Fibroblast of the aortic adventitia (primary cell): ENCODE results near the gene GBX2. TPM values are rescaled to one million over a fixed set of nuclear protein-coding genes. Genes with fewer than 3 reads are reported as not detected.

Experiments used
- DNase-seq: peaks from one replicate; pipeline ENCODE4 v3.0.0-alpha.2; 2010; ENCODE audit warnings: low read depth
- H3K4me3 ChIP-seq: 2 replicates; pipeline ENCODE4 v1.5.1; 2011; ENCODE audit warnings: low read depth, mild to moderate bottlenecking, control low read depth, low read length, moderate library complexity
- total RNA-seq: library from RNA; depleted of rRNA; stranded (reverse); fragments of >200 nt; gene quantifications from 2 replicates; pipeline ENCODE4 v1.2.3, GENCODE V29; 2012; ENCODE audit warnings: low replicate concordance
- TF ChIP-seq, protein P1 (sequence below): IDR thresholded peaks from 2 replicates; pipeline ENCODE4 v1.5.1; 2011; ENCODE audit warnings: mild to moderate bottlenecking, low read length, control low read depth, inconsistent platforms; ENCODE audit not compliant: insufficient read depth

The GBX2 gene
- total RNA-seq, 1 donor: not detected

DNA sequence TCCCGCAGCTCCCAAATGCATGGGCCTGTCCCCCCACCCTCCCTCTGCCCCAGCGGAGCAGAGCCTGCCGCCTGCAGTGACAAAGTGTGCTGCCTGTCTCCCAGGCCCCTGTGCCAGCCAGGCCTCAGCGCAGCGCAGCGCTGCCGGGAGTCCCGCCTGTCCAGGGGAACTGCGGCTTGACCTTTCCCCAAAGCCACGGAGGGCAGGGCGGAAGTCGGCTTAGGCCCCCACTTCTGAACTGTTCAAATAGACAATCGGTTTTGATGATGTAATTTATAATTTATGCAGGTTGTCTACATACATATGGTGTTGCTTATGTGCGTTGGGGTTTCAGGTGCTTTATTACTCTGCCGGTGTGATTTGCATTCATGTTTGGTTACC, 7.1 kb downstream of the GBX2 start:
- no peak for DNase-seq
- TF ChIP-seq, protein P1, sequence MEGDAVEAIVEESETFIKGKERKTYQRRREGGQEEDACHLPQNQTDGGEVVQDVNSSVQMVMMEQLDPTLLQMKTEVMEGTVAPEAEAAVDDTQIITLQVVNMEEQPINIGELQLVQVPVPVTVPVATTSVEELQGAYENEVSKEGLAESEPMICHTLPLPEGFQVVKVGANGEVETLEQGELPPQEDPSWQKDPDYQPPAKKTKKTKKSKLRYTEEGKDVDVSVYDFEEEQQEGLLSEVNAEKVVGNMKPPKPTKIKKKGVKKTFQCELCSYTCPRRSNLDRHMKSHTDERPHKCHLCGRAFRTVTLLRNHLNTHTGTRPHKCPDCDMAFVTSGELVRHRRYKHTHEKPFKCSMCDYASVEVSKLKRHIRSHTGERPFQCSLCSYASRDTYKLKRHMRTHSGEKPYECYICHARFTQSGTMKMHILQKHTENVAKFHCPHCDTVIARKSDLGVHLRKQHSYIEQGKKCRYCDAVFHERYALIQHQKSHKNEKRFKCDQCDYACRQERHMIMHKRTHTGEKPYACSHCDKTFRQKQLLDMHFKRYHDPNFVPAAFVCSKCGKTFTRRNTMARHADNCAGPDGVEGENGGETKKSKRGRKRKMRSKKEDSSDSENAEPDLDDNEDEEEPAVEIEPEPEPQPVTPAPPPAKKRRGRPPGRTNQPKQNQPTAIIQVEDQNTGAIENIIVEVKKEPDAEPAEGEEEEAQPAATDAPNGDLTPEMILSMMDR: no peak
- H3K4me3 ChIP-seq: no peak overlapping the region

DNA sequence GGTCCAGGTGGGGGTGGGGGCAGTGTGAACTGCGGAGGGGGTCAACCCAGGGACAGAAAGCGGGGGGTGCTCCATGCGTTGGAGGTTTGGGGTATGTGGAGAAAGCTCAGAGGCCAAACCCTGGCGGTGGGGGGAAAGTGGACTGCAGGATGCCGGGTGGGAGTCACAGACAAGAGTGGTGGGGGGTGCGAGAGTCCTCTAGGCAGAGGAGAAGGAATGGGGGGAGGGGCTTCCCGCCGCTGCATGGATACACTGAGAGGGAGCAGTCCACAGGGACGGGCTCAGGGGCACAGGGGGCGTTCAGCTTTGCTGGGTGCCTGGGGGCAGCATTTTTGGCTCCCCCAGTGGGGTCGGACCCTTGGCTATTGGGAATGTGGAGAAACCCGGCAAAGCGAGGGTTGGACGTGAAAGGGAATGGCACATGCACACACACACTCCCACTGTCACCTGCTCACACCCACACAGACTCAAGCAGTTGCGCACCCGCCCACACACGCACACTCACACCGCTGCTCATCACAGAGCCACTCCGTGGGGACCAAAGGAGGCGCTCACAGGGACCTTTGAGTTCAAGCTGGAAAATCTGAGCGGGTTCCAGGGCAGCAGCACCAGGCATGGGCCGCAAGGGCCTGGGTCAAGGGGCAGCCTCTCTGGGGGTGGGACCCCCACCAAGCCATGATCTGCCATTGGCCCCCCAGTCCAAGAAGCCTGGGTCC, 7.7 kb downstream of the GBX2 start:
- no peak for DNase-seq
- TF ChIP-seq, protein P1: no peak
- no peak overlapping the region for H3K4me3 ChIP-seq

DNA sequence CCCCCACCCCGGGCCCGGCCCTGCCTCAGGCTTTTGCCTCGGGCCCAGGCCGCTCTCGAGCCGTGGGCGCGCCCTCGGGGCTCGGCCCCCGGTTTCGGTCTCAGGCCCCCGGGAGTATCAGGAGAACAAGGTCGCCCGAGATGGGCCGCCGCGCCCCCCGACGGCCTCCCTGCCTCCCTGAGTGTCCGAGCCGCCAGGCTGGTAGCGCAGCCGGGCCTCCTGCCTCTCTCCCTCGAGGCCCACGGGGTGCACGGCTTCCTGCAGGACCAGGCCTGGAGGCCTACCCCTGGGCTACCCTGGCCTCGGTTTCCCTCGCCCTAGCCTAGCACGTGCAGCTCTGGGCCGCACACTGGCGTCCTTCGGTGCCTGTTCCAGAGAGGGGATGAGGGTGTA, 8.4 kb downstream of the GBX2 start:
- DNase-seq: no peak
- no peak overlapping the region for H3K4me3 ChIP-seq
- TF ChIP-seq, protein P1: no peak

DNA sequence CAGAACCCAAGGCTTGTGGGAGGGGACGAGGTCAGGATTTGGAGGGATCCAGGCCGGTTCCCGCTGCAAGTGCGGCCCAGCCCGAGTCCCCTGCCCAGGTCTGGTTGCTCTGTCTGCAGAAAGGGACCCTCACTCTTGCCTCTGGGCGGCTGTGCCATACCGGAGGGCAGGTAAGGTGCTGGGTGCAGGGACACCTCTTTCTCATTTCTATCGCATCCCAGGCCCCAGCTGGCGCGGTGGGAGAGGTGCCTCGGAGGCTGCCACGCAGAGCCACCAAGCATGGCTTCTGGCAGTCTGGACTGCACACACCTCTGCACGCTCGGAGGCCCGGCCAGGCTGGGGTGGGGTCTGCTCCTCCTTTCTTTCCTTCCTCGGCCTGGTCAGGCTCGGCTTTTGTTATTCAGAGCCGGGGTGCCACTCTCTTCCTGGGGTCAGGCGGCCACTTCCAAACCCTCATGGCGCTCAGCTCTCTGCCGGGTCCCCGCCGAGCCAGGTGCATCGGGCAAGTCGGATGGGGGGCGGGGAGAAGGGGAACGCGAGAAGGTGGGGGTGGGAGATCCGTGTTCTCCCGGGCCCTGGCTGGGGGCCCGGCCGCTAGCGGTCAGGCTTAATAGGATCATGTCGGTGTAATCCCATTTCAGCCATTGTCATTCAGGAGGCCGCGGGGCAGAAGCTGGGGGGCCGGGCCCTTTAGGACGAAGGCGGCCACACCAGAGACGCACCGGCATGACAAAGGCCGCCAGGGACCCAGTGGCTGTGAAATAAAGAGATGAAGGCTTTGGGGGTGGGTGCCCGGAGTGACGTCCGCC, 9.0 kb downstream of the GBX2 start:
- TF ChIP-seq, protein P1: no peak
- no peak for DNase-seq
- H3K4me3 ChIP-seq: no peak overlapping the region

DNA sequence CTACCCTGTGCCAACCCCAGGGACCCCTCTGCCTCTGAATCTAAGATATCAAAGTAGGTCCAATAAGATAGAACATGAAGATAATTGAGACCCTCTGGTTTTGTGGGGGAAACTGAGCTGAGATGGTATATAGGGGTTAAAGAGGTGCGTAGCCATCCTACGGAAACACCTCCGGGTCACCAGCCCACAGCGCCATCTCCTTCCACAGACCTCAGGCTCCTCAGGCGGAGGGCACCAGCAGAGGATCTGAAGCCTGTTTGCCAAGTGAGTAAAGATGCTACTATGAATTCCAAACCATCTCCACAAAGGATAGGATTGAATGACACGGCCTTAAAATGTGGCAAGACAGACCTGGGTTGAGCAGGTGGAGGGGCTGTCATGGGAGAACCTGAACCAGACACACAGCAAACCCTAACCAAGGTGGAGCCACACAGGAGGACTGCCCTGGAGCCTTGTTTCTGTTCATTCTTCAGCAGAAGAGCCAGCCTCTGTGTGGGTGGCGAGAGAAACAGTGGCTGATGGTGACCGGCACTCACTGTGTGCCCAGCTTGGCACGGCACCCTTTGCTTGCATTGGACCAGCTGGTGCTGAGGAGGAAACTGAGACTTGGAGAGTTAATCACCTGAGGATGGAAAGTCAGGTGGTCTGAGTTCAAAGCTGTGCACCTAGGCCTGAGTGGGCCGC, 10.2 kb downstream of the GBX2 start:
- no peak overlapping the region for H3K4me3 ChIP-seq
- no peak for DNase-seq
- TF ChIP-seq, protein P1: no peak

DNA sequence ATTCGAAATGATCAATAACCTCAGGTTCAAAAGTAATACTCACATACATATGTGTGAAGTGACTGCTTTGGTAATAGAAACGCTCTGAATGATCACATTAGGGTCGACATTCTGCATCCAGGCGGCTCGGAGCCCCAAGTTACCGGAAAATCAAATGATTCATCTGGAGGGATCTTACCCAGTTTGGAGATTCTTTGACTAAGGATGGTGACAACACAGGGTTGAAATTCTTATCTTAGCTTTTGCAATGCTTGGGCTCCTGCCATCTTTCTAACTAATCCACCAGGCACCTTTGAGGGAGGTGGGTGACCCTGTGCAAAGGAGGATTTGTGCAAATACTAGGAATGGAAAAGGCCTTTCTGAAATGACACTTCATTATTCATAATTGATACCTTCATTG, 10.8 kb downstream of the GBX2 start:
- H3K4me3 ChIP-seq: no peak overlapping the region
- TF ChIP-seq, protein P1: no peak
- DNase-seq: no peak
